IPS DF 4.7 (cell line): ENCODE measurements around the gene AP4M1.

Source experiments
- DNase-seq: peaks from one replicate; pipeline ENCODE4 v3.0.0-alpha.2; 2013; ENCODE audit warnings: low spot score; ENCODE audit errors: extremely low read depth

The AP4M1 gene

GRCh38 chr7:100157334-100158228 lies 56.1 kb downstream of the AP4M1 start:
- DNase-seq = no peak
